Measurements from ENCODE around the gene NUDT4.

DNA sequence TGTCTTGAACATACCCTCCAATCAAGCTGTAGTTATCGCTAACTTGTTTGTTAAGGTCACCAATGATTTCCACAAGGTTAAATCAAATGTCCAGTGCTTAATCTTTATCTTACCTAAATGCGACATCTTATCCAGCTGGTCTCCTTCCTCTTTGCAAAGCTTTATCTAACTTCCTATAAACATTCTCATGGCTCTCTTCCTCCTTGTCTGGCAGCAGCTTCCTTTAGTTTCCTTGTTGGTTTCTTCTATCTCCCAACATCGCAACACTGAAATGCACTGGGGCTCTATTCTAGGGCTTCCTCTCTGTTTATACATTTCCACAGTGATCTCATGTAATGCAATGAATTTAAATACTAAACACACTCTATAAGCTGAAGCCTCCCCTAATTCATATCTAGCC, 35.3 kb downstream of the NUDT4 start:
- TF ChIP-seq, protein P1, sequence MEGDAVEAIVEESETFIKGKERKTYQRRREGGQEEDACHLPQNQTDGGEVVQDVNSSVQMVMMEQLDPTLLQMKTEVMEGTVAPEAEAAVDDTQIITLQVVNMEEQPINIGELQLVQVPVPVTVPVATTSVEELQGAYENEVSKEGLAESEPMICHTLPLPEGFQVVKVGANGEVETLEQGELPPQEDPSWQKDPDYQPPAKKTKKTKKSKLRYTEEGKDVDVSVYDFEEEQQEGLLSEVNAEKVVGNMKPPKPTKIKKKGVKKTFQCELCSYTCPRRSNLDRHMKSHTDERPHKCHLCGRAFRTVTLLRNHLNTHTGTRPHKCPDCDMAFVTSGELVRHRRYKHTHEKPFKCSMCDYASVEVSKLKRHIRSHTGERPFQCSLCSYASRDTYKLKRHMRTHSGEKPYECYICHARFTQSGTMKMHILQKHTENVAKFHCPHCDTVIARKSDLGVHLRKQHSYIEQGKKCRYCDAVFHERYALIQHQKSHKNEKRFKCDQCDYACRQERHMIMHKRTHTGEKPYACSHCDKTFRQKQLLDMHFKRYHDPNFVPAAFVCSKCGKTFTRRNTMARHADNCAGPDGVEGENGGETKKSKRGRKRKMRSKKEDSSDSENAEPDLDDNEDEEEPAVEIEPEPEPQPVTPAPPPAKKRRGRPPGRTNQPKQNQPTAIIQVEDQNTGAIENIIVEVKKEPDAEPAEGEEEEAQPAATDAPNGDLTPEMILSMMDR (IDR thresholded peaks at IDR 0.05), result no peak
- TF ChIP-seq POLR2A (IDR thresholded peaks at IDR 0.05), result no peak

Measured in Peyer's patch (tissue), 4 donors.